Naive thymus-derived CD4-positive, alpha-beta T cell (primary cell): Measurements from ENCODE around the gene ATXN7. TPM values are rescaled to one million over a fixed set of nuclear protein-coding genes. Genes with fewer than 3 reads are reported as not detected.

Source experiments
- ATAC-seq: fragments of 150-1000 bp; cut with Tn5 transposase; 2 replicates; pipeline ENCODE4 v1.10.0; 2021; ENCODE audit warnings: mild to moderate bottlenecking, moderate library complexity
- CTCF ChIA-PET: fragments of 350-600 bp; sonication (Branson Sonifier 250); formaldehyde crosslinking; loops from one replicate; lab custom pipeline; 2021; ENCODE audit warnings: antibody characterized with exemption; lab: Charles Lee
- POLR2A ChIA-PET: fragments of 350-600 bp; sonication (Branson Sonifier 250); formaldehyde crosslinking; loops from one replicate; lab custom pipeline; 2021; ENCODE audit warnings: antibody characterized with exemption, inconsistent platforms; lab: Charles Lee
- DNase-seq, 9 donors: peaks; one replicate each; pipeline versions ENCODE4 v3.0.0 to v3.0.0-alpha.2; 2020 to 2022; ENCODE audit warnings: mixed read lengths in 1 of 9
- H3K27ac ChIP-seq: one replicate; pipeline ENCODE4 v1.7.0; 2013; ENCODE audit warnings: mild to moderate bottlenecking, low read depth, low read length, moderate library complexity
- H3K27me3 ChIP-seq, 2 donors: one replicate each; pipeline ENCODE4 v1.7.0; 2013; ENCODE audit warnings: low read length in 2 of 2, mild to moderate bottlenecking in 2 of 2, moderate library complexity in 2 of 2; ENCODE audit not compliant: control insufficient read depth in 2 of 2, insufficient read depth in 2 of 2
- H3K36me3 ChIP-seq, 3 experiments: 1 replicate in 2 of 3; 2 replicates in 1 of 3; pipeline ENCODE4 v1.7.0; 2013; ENCODE audit warnings: low read length in 3 of 3, mild to moderate bottlenecking in 3 of 3, moderate library complexity in 1 of 3; ENCODE audit not compliant: insufficient read depth in 3 of 3, control insufficient read depth in 2 of 3
- H3K4me1 ChIP-seq, 2 donors: one replicate each; pipeline ENCODE4 v1.7.0; 2013; ENCODE audit warnings: low read length in 2 of 2, mild to moderate bottlenecking in 2 of 2, moderate library complexity in 1 of 2; ENCODE audit not compliant: control insufficient read depth in 2 of 2, insufficient read depth in 2 of 2
- H3K4me3 ChIP-seq: 2 replicates; pipeline ENCODE4 v1.7.0; 2013; ENCODE audit warnings: mild to moderate bottlenecking, low read length
- H3K9me3 ChIP-seq, 3 experiments: 1 replicate in 2 of 3; 2 replicates in 1 of 3; pipeline ENCODE4 v1.7.0; 2013; ENCODE audit warnings: low read length in 3 of 3; ENCODE audit not compliant: control insufficient read depth in 2 of 3
- H3K27ac Mint-ChIP-seq, 9 donors: one replicate each; pipeline ENCODE4 v1.8.0; 2020 to 2022; ENCODE audit warnings: mixed read lengths in 9 of 9, mild to moderate bottlenecking in 8 of 9, moderate library complexity in 5 of 9, inconsistent platforms in 2 of 9
- H3K27me3 Mint-ChIP-seq, 5 donors: one replicate each; pipeline ENCODE4 v1.8.0; 2021 to 2022; ENCODE audit warnings: mixed read lengths in 5 of 5, mild to moderate bottlenecking in 1 of 5
- H3K36me3 Mint-ChIP-seq, 5 donors: one replicate each; pipeline ENCODE4 v1.8.0; 2020 to 2022; ENCODE audit warnings: mixed read lengths in 5 of 5, mild to moderate bottlenecking in 3 of 5, inconsistent platforms in 1 of 5
- H3K4me1 Mint-ChIP-seq, 7 donors: one replicate each; pipeline ENCODE4 v1.8.0; 2020 to 2022; ENCODE audit warnings: mixed read lengths in 7 of 7, mild to moderate bottlenecking in 3 of 7, inconsistent platforms in 1 of 7
- H3K4me3 Mint-ChIP-seq, 10 donors: one replicate each; pipeline ENCODE4 v1.8.0; 2020 to 2022; ENCODE audit warnings: mild to moderate bottlenecking in 10 of 10, mixed read lengths in 10 of 10, moderate library complexity in 6 of 10, inconsistent platforms in 2 of 10
- H3K9me3 Mint-ChIP-seq, 11 donors: one replicate each; pipeline ENCODE4 v1.8.0; 2020 to 2022; ENCODE audit warnings: mixed read lengths in 11 of 11, mild to moderate bottlenecking in 4 of 11, inconsistent platforms in 1 of 11, moderate library complexity in 1 of 11
- intact Hi-C, 2 donors: fragments of 100-400 bp; cut with micrococcal nuclease; formaldehyde crosslinking; loops; one replicate each; pipeline ENCODE4 v1.15.1; 2023
- polyA plus RNA-seq, 2 donors: library from polyadenylated mRNA; unstranded; fragments of 300-500 nt; fragmentation: Illumina TruSeq; gene quantifications; one replicate each; pipeline ENCODE4 v1.2.3, GENCODE V29; 2021
- total RNA-seq, 6 experiments: library from RNA in 5 of 6; stranded (reverse) in 5 of 6; gene quantifications; 1 replicate in 5 of 6; 2 replicates in 1 of 6; pipeline ENCODE4 v1.2.3 and lab custom pipeline; 2021 to 2026

The ATXN7 gene
- total and polyA plus RNA-seq, 7 experiments from 2014 or later: 29.8 to 204 (median 142) TPM

DNA sequence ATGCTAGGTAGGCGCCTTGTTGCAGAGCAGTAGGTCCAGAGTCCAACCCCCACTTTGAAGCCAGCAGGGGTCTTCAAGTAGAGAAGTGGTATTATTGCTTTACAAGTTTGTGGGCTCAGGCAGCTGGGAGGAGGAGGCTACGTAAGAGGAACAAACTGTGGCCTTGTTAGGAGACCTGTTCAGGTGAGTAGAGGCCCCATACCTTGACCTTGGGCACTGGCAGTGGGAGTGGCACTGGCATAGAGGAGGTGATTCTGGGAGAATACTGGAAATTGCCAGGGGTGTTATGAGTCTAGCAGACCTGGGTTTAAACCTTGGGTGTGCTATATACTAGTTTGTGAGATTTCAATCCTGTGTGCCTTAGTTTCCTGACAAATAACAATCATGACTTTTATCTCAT lies 83.1 kb downstream of the ATXN7 start:
- CTCF ChIA-PET: interaction anchor here (0.6 to 0.7 kb wide), 2 partner anchors 16 to 21 kb away, joined by 3 to 4 read pairs; no protein-coding TSS in a partner anchor
- no peaks in the 10 kb centered on the region for H3K9me3 Mint-ChIP-seq

DNA sequence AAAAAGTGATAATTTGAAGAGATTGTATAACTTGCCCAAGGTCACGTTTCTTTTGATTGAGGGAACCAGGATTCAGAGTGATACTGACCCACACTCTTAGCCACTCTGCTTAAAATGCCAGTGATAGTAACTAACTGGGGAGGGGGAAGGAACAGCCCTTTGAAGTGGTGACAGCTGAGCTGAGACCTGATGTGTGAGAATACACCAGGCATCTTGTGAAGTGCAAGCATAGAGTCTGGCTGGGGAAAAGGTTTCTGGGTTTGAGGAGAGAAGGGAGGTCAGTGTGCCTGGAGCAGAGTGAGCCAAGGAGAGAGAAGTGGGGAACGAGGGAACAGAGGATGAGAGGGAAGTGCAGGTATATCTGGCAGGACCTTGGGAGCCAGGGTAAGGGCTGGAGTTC lies 83.9 kb downstream of the ATXN7 start:
- ATAC-seq (no peak), DNase-seq (no peak)
- peak overlapping the region in 2 of 10 donors; percentile 4 for H3K4me3 Mint-ChIP-seq
- no peaks in the 10 kb centered on the region for H3K9me3 Mint-ChIP-seq
- H3K27me3 ChIP-seq: no peaks in the 10 kb centered on the region
- peaks cover 29 to 78% (median 64%) of the 10 kb centered on the region in 7 donors for H3K4me1 Mint-ChIP-seq
- H3K4me1 ChIP-seq: peaks cover 13 to 24% of the 10 kb centered on the region in 2 donors
- H3K9me3 ChIP-seq: no peaks in the 10 kb centered on the region
- no peak overlapping the region for H3K4me3 ChIP-seq
- H3K27ac Mint-ChIP-seq: peak overlapping the region; percentile 0 to 85 (median 43)
- intact Hi-C loops: no loop called here
- POLR2A ChIA-PET: no interaction called here
- no peak overlapping the region for H3K27ac ChIP-seq
- H3K27me3 Mint-ChIP-seq: no peaks in the 10 kb centered on the region
- no peaks in the 10 kb centered on the region for H3K36me3 ChIP-seq
- H3K36me3 Mint-ChIP-seq: peaks cover 0 to 27% (median 11%) of the 10 kb centered on the region in 5 donors
- CTCF ChIA-PET: no interaction called here

More for the DNA sequence above, 83.1 kb downstream of the ATXN7 start:
- no peak for DNase-seq
- no peak overlapping the region for H3K27ac ChIP-seq
- H3K4me3 ChIP-seq: no peak overlapping the region
- no peaks in the 10 kb centered on the region for H3K36me3 ChIP-seq
- H3K4me3 Mint-ChIP-seq: peak overlapping the region in 2 of 10 donors; percentile 4 to 29
- intact Hi-C loops: no loop called here
- H3K27me3 Mint-ChIP-seq: no peaks in the 10 kb centered on the region
- peaks cover 13 to 16% of the 10 kb centered on the region in 2 donors for H3K4me1 ChIP-seq
- no peaks in the 10 kb centered on the region for H3K9me3 ChIP-seq
- peaks cover 34 to 81% (median 64%) of the 10 kb centered on the region in 7 donors for H3K4me1 Mint-ChIP-seq
- ATAC-seq: no peak
- peaks cover 0 to 30% (median 11%) of the 10 kb centered on the region in 5 donors for H3K36me3 Mint-ChIP-seq
- peak overlapping the region in 4 of 9 donors; percentile 9 to 85 (median 44) for H3K27ac Mint-ChIP-seq
- no peaks in the 10 kb centered on the region for H3K27me3 ChIP-seq
- POLR2A ChIA-PET: no interaction called here

- no peaks in the 10 kb centered on the region for H3K9me3 Mint-ChIP-seq
- no peak overlapping the region for H3K4me3 ChIP-seq
- H3K27me3 Mint-ChIP-seq: no peaks in the 10 kb centered on the region
- no peak for ATAC-seq
- no peak overlapping the region for H3K27ac ChIP-seq
- H3K36me3 Mint-ChIP-seq: peaks cover 0 to 25% (median 14%) of the 10 kb centered on the region in 5 donors
- intact Hi-C loops: no loop called here
- no peak for DNase-seq
- peaks cover 27 to 71% (median 57%) of the 10 kb centered on the region in 7 donors for H3K4me1 Mint-ChIP-seq
- peaks cover 0 to 5% (median 0%) of the 10 kb centered on the region in 3 experiments for H3K36me3 ChIP-seq
- H3K9me3 ChIP-seq: no peaks in the 10 kb centered on the region
- ChIA-PET POLR2A (no interaction called here), CTCF (no interaction called here)
- peaks cover 13 to 28% of the 10 kb centered on the region in 2 donors for H3K4me1 ChIP-seq
- no peak overlapping the region for H3K4me3 Mint-ChIP-seq
- no peaks in the 10 kb centered on the region for H3K27me3 ChIP-seq
- H3K27ac Mint-ChIP-seq: no peak overlapping the region
These were observed 85.3 kb downstream of the ATXN7 start for GRCh38 chr3:63949005-63949404.

DNA sequence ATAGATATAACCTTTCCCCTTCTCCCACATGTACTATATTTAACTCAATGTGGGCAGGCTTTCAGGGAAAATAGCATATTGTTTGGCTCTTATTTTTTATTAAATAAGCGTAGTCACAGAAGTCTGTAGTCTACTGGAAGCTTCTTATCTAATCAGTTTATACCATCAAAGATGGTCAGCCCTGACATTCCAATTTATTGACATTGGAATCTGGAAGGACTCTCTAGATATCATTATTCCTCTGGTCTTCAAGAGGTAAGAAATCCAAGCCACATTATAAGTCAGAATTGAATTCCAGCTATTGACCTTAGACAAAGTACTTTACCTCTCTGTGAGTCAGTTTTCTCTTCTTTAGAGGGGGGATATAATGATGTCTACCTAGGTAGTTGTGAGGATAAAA lies 87.0 kb downstream of the ATXN7 start:
- ATAC-seq (no peak), DNase-seq (no peak)
- CTCF ChIA-PET: interaction anchor here (0.8 to 1.8 kb wide), 3 partner anchors 11 to 72 kb away, joined by 3 to 4 read pairs (median 3); no protein-coding TSS in a partner anchor
- Histone ChIP-seq H3K9me3 (no peaks in the 10 kb centered on the region), H3K27me3 (no peaks in the 10 kb centered on the region), H3K4me1 (peaks cover 13 to 28% of the 10 kb centered on the region in 2 donors), H3K27ac (peak overlapping the region; percentile 30), H3K4me3 (no peak overlapping the region), H3K36me3 (peaks cover 0 to 9% (median 0%) of the 10 kb centered on the region in 3 experiments)
- no peaks in the 10 kb centered on the region for H3K27me3 Mint-ChIP-seq
- peaks cover 0 to 22% (median 10%) of the 10 kb centered on the region in 5 donors for H3K36me3 Mint-ChIP-seq
- POLR2A ChIA-PET: interaction anchor here (0.6 to 1.0 kb wide), 2 partner anchors 39 to 74 kb away, joined by 3 to 4 read pairs; partner anchors contain the start of gene SCAANT1
- H3K27ac Mint-ChIP-seq: peak overlapping the region in 6 of 9 donors; percentile 8 to 90 (median 67)
- intact Hi-C loops: loop anchor here in 1 of 2 donors (1.0 to 2.0 kb wide), 2 partner anchors 10 to 16 kb away; no protein-coding TSS in a partner anchor
- H3K4me1 Mint-ChIP-seq: peaks cover 27 to 62% (median 54%) of the 10 kb centered on the region in 7 donors
- peak overlapping the region in 1 of 10 donors; percentile 76 for H3K4me3 Mint-ChIP-seq
- no peaks in the 10 kb centered on the region for H3K9me3 Mint-ChIP-seq

DNA sequence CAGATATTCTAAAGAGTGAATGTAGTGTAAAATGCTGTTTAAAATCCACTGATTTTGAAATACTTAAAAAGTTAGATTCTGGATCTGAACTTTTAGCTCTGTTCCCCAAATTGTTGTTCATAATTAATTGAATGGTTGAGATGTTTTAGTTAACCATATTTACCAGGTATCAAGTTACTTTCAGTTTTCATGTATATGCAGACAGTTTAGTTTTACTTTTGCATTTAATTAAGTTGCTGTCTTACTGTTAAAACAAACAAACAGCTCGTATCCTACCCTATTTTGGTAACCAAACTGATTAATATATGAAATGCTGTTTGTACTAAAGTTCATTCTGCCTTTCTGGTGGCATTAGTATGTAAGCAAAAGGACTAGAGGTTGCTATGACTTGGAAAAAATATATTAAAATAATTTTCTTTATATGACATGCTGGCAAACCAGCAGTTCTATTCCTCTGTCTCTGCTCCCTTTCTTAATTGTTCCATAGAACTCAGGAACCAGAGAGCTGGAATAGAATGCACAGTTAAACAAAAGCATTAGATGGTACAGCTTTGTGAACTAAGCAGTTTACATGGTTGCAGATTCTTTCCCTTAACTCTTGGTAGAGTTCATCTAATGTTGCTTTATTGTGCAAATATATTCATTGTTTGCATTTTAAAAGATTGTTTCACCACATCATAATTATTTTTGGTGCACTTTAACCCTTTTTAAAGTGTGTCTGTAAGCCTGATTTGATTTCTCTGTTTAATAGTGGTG lies 88.0 kb downstream of the ATXN7 start:
- H3K36me3 ChIP-seq: peaks cover 0 to 9% (median 0%) of the 10 kb centered on the region in 3 experiments
- Mint-ChIP-seq H3K9me3 (no peaks in the 10 kb centered on the region), H3K27ac (peak overlapping the region; percentile 8 to 90 (median 50)), H3K36me3 (peaks cover 0 to 18% (median 6%) of the 10 kb centered on the region in 5 donors), H3K27me3 (no peaks in the 10 kb centered on the region), H3K4me3 (peak overlapping the region in 6 of 10 donors; percentile 40 to 76 (median 56)), H3K4me1 (peaks cover 22 to 54% (median 47%) of the 10 kb centered on the region in 7 donors)
- CTCF ChIA-PET: interaction anchor here (1.2 to 1.8 kb wide), 3 partner anchors 41 to 533 kb away, joined by 3 to 7 read pairs (median 4); no protein-coding TSS in a partner anchor
- intact Hi-C loops: loop anchor here in 1 of 2 donors (1.0 to 2.0 kb wide), 2 partner anchors 9 to 17 kb away; no protein-coding TSS in a partner anchor
- POLR2A ChIA-PET: interaction anchor here (1.0 kb wide), 1 partner anchor 40 kb away, joined by 4 read pairs; the partner anchor contains the start of gene SCAANT1
- no peak for ATAC-seq
- H3K27me3 ChIP-seq: no peaks in the 10 kb centered on the region
- no peak overlapping the region for H3K4me3 ChIP-seq
- H3K4me1 ChIP-seq: peaks cover 13 to 28% of the 10 kb centered on the region in 2 donors
- H3K9me3 ChIP-seq: no peaks in the 10 kb centered on the region
- peak overlapping the region; percentile 15 for H3K27ac ChIP-seq
- DNase-seq: no peak

GRCh38 chr3:63952248-63952594 lies 88.6 kb downstream of the ATXN7 start:
- H3K27ac ChIP-seq: no peak overlapping the region
- peak overlapping the region in 1 of 10 donors; percentile 39 for H3K4me3 Mint-ChIP-seq
- CTCF ChIA-PET: interaction anchor here (1.2 to 1.8 kb wide), 3 partner anchors 40 to 532 kb away, joined by 3 to 7 read pairs (median 4); no protein-coding TSS in a partner anchor

More at GRCh38 chr3:63952248-63952594, 88.6 kb downstream of the ATXN7 start:
- peaks cover 22 to 52% (median 43%) of the 10 kb centered on the region in 7 donors for H3K4me1 Mint-ChIP-seq
- DNase-seq (no peak), ATAC-seq (no peak)
- intact Hi-C loops: no loop called here
- H3K36me3 ChIP-seq: peaks cover 0 to 9% (median 0%) of the 10 kb centered on the region in 3 experiments
- H3K36me3 Mint-ChIP-seq: peaks cover 0 to 18% (median 6%) of the 10 kb centered on the region in 5 donors
- no peaks in the 10 kb centered on the region for H3K9me3 ChIP-seq
- no peaks in the 10 kb centered on the region for H3K27me3 ChIP-seq
- H3K27me3 Mint-ChIP-seq: no peaks in the 10 kb centered on the region
- H3K4me3 ChIP-seq: no peak overlapping the region
- POLR2A ChIA-PET: no interaction called here
- H3K9me3 Mint-ChIP-seq: no peaks in the 10 kb centered on the region
- peak overlapping the region in 5 of 9 donors; percentile 17 to 48 (median 38) for H3K27ac Mint-ChIP-seq
- H3K4me1 ChIP-seq: peaks cover 11 to 28% of the 10 kb centered on the region in 2 donors
